Karpas-422 (cell line): ENCODE data around the gene LY6G5B. TPM values are rescaled to one million over a fixed set of nuclear protein-coding genes. Genes with fewer than 3 reads are reported as not detected.
"Not testable (repeated sequence)": the region's sequence is repeated elsewhere in the genome, so short reads cannot be mapped to it uniquely, and the experiment has no call there.

Experiments
- DNase-seq: peaks from one replicate; pipeline ENCODE4 v3.0.0-alpha.2; 2015
- H2AFZ ChIP-seq: fragments of 200-600 bp; sonication (generic); 2 replicates; pipeline ENCODE4 v1.6.1; 2014; ENCODE audit warnings: antibody characterized with exemption, low read length, mixed read lengths
- H3K27ac ChIP-seq: fragments of 200-600 bp; sonication (generic); 2 replicates; pipeline ENCODE4 v1.5.1; 2014; ENCODE audit warnings: mild to moderate bottlenecking, low read length, moderate library complexity
- H3K27me3 ChIP-seq: fragments of 200-600 bp; sonication (generic); 2 replicates; pipeline ENCODE4 v1.6.1; 2014; ENCODE audit warnings: low read length, mixed read lengths
- H3K36me3 ChIP-seq: fragments of 200-600 bp; sonication (generic); 2 replicates; pipeline ENCODE4 v1.6.1; 2014; ENCODE audit warnings: low read length, mixed read lengths; ENCODE audit not compliant: insufficient read depth
- H3K4me1 ChIP-seq: fragments of 200-600 bp; sonication (generic); 2 replicates; pipeline ENCODE4 v1.6.1; 2014; ENCODE audit warnings: mild to moderate bottlenecking, low read length, mixed read lengths
- H3K4me2 ChIP-seq: fragments of 200-600 bp; sonication (generic); 2 replicates; pipeline ENCODE4 v1.6.1; 2014; ENCODE audit warnings: low read length, low read depth, mild to moderate bottlenecking; ENCODE audit not compliant: poor library complexity, severe bottlenecking
- H3K4me3 ChIP-seq: fragments of 200-600 bp; sonication (generic); 2 replicates; pipeline ENCODE4 v1.5.1; 2014; ENCODE audit warnings: mild to moderate bottlenecking, antibody characterized with exemption, low read length, mixed read lengths
- H3K79me2 ChIP-seq: fragments of 200-600 bp; sonication (generic); 2 replicates; pipeline ENCODE4 v1.6.1; 2014; ENCODE audit warnings: mild to moderate bottlenecking, low read length, mixed read lengths
- H3K9ac ChIP-seq: fragments of 200-600 bp; sonication (generic); 2 replicates; pipeline ENCODE4 v1.6.0; 2014; ENCODE audit warnings: low read length
- H3K9me2 ChIP-seq: fragments of 200-600 bp; sonication (generic), shearing (Covaris generic); replicated peaks from 2 replicates; pipeline ENCODE4 v1.6.0; 2014; ENCODE audit warnings: mild to moderate bottlenecking, low read length, moderate library complexity; ENCODE audit not compliant: insufficient read depth
- H3K9me3 ChIP-seq: fragments of 300-700, 200-600 bp; sonication (generic); 2 replicates; pipeline ENCODE4 v1.6.1; 2014; ENCODE audit warnings: low read length, mixed read lengths
- H4K20me1 ChIP-seq: fragments of 200-600 bp; sonication (generic); 2 replicates; pipeline ENCODE4 v1.6.1; 2014; ENCODE audit warnings: mild to moderate bottlenecking, antibody characterized with exemption, low read length, low read depth; ENCODE audit not compliant: insufficient read depth
- total RNA-seq: library from RNA; depleted of rRNA; stranded (reverse); fragments of >200 nt; shearing (Covaris generic); gene quantifications from 2 replicates; pipeline ENCODE4 v1.2.3, GENCODE V29; 2014; ENCODE audit warnings: low replicate concordance

LY6G5B gene
- total RNA-seq, 1 experiment from 2014 or later: 7.3 TPM

DNA sequence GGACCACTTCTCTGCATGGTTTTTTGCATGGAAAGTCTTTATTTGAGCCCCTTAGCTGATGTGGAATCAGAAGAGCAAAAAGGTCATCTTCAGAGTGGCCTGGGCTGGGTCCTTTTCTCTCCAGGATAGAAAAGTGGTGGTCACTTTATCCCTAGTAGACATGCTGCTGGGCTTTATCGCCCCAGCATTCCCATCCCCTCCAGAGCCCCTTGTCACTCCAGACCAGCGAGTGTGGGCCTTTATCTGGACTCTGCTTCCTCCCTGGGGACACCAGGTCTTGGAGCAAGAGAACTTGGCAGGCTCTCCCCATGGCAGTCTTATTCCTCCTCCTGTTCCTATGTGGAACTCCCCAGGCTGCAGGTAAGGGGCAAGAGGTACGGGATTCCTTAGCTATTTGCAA lies 36.8 kb downstream of the LY6G5B start, which contains the start of gene LY6G6F:
Gene LY6G6F, plus strand, starts transcription at position 268 of the 400 bp plus-strand sequence. Its CDS starts 41 bp downstream, at position 309.
- H3K27ac ChIP-seq: no peak within 1 kb of the TSS
- H3K9ac ChIP-seq: no peak within 1 kb of the TSS
- no peak within 1 kb of the TSS for H2AFZ ChIP-seq

DNA sequence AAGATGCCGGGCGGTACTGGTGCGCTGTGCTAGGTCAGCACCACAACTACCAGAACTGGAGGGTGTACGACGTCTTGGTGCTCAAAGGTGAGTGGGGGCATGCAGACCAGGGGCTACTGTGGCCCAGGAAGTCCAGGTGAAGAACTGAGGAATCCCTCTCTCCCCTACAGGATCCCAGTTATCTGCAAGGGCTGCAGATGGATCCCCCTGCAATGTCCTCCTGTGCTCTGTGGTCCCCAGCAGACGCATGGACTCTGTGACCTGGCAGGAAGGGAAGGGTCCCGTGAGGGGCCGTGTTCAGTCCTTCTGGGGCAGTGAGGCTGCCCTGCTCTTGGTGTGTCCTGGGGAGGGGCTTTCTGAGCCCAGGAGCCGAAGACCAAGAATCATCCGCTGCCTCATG lies 37.9 kb downstream of the LY6G5B start:
- H3K9me2 ChIP-seq: no peaks in the 10 kb centered on the region
- no peak overlapping the region for H2AFZ ChIP-seq
- no peak overlapping the region for H3K4me3 ChIP-seq
- no peak overlapping the region for H3K27ac ChIP-seq
- DNase-seq: no peak
- H3K36me3 ChIP-seq: no peaks in the 10 kb centered on the region
- H3K27me3 ChIP-seq: no peaks in the 10 kb centered on the region
- peaks cover 2% of the 10 kb centered on the region; the same call in 1 of the 2 replicates for H3K79me2 ChIP-seq
- H3K4me1 ChIP-seq: peaks cover 8% of the 10 kb centered on the region
- no peak overlapping the region for H3K4me2 ChIP-seq
- H3K9ac ChIP-seq: no peak overlapping the region
- H4K20me1 ChIP-seq: no peaks in the 10 kb centered on the region
- no peaks in the 10 kb centered on the region for H3K9me3 ChIP-seq

More for the DNA sequence above, 36.8 kb downstream of the LY6G5B start, which contains the start of gene LY6G6F:
- no peak within 1 kb of the TSS for H3K4me3 ChIP-seq
- H3K4me2 ChIP-seq: no peak within 1 kb of the TSS
- H3K27me3 ChIP-seq: no peaks in the 10 kb centered on the region
- H3K4me1 ChIP-seq: peaks cover 15% of the 10 kb centered on the region
- no peaks in the 10 kb centered on the region for H3K9me3 ChIP-seq
- no peaks in the 10 kb centered on the region for H3K9me2 ChIP-seq
- peaks cover 13% of the 10 kb centered on the region for H3K79me2 ChIP-seq
- no peaks in the 10 kb centered on the region for H3K36me3 ChIP-seq
- H4K20me1 ChIP-seq: no peaks in the 10 kb centered on the region
- DNase-seq: no peak

DNA sequence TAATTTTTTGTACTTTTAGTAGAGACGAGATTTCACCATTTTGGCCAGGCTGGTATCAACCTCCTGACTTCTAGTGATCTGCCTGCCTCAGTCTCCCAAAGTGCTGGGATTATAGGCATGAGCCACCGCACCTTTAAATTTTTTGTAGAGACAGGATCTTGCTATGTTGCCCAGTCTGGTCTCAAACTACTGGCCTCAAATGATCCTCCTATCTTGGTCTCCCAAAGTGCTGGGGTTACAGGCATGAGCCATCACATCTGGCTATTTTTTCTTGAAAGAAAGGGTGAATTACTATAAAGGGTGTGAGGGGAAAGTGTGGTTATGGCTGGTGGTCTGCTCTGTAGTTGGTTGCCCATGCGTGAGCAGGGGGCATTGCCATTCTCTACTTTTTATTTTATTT lies 38.4 kb downstream of the LY6G5B start:
- Histone ChIP-seq H3K27me3 (no peaks in the 10 kb centered on the region), H3K9me2 (no peaks in the 10 kb centered on the region), H3K4me2 (no peak overlapping the region), H3K36me3 (no peaks in the 10 kb centered on the region), H3K4me1 (peaks cover 8% of the 10 kb centered on the region), H2AFZ (no peak overlapping the region), H3K4me3 (no peak overlapping the region), H3K9ac (no peak overlapping the region), H3K27ac (no peak overlapping the region), H3K79me2 (no peaks in the 10 kb centered on the region), H3K9me3 (no peaks in the 10 kb centered on the region), H4K20me1 (no peaks in the 10 kb centered on the region)
- no peak for DNase-seq

DNA sequence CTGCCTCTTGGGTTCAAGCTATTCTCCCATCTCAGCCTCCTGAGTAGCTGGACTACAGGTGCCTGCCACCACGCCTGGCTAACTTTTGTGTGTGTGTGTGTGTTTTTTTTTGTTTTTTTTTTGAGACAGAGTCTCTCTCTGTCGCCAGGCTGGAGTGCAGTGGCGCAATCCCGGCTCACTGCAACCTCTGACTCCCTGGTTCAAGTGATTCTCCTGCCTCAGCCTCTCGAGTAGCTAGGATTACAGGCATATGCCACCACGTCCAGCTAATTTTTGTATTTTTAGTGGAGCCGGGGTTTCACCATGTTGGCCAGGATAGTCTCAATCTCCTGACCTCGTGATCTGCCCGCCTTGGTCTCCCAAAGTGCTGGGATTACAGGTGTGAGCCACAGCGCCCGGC lies 39.4 kb downstream of the LY6G5B start:
- not testable (repeated sequence) for H3K4me3 ChIP-seq, H3K4me2 ChIP-seq, H3K4me1 ChIP-seq, H3K36me3 ChIP-seq, H4K20me1 ChIP-seq, DNase-seq, H3K79me2 ChIP-seq, H3K9me2 ChIP-seq, H3K27ac ChIP-seq, H3K9ac ChIP-seq, H2AFZ ChIP-seq, H3K9me3 ChIP-seq, H3K27me3 ChIP-seq

DNA sequence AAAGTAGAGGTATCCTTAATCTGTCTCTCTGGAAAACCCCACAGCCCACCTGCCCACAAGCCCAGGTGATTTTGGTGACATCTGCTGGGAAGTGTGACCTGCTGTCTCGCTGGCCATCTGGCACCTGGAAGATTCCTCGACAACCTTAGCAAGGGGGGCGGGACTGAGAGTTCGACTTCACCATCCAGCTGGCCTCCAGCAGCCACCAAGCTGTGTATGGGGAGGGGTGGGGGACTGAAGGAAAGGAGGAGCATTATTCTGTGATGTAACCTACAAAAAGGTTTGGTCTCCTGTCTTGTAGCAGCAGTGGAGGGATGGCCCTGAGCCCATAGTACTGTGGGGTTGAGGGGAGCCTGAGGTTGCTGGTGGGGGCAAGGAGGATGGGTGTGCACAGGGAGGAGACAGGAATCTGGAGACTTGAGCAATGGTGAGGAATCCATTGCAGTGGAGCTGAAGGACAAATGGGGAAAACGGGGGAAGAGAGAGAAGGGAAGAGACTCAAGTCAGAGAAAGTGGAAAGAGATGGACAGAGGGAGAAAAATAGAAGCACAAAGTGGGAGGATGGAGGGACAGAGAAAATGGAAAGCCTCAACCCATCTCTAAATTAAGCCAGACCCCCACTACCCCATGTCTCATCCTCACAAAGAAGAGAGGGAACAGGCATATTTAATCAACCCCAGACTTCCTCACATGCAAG lies 40.9 kb downstream of the LY6G5B start:
- Histone ChIP-seq H3K9ac (no peak overlapping the region), H4K20me1 (no peaks in the 10 kb centered on the region), H3K36me3 (no peaks in the 10 kb centered on the region), H3K27me3 (no peaks in the 10 kb centered on the region), H3K9me3 (no peaks in the 10 kb centered on the region), H3K9me2 (no peaks in the 10 kb centered on the region), H3K4me3 (no peak overlapping the region), H3K4me2 (no peak overlapping the region), H2AFZ (no peak overlapping the region), H3K4me1 (no peaks in the 10 kb centered on the region), H3K27ac (no peak overlapping the region), H3K79me2 (no peaks in the 10 kb centered on the region)
- DNase-seq: no peak

DNA sequence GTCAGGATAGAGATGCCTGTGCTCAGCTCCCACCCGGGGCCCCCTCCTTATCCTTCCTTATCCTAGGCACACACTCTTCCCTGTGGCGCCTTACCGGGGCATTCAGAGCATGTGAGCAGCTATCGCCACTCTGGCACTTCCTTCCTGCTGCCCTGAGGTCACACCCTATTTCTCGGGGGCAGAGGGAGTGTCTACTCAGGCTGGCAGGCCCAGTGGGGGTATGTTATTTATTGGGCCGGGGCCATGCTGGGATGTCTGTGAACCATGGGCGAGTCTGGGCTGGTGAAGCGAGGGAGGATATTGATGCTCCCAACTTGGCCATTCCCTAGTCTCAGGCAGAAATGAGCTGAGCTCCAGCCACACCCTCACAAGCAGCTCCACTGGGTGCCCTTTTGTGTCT lies 41.5 kb downstream of the LY6G5B start:
- Histone ChIP-seq H3K9ac (no peak overlapping the region), H4K20me1 (no peaks in the 10 kb centered on the region), H3K4me3 (no peak overlapping the region), H3K4me2 (no peak overlapping the region), H3K27me3 (no peaks in the 10 kb centered on the region), H3K4me1 (no peaks in the 10 kb centered on the region), H3K27ac (no peak overlapping the region), H2AFZ (no peak overlapping the region), H3K9me2 (no peaks in the 10 kb centered on the region), H3K36me3 (no peaks in the 10 kb centered on the region), H3K79me2 (no peaks in the 10 kb centered on the region), H3K9me3 (no peaks in the 10 kb centered on the region)
- no peak for DNase-seq

DNA sequence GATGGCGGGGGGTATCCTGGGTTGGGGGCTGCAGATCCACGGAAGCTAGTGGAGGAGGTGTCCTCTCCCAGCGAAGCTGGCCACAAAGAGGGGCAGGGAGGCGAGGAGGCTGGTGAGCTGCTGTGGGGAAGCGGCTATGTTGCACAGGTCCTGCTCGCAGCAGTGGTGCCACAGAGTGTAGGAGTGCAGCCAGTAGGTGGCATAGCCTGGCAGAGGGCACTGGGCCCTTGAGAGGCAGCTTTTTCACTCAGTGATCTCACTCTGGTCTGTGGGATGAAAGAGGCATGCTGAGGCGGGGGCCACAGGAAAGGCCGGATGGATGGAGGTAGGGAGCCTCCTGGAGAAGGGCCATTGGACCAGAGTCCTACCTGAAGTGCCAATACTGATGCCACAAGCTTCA lies 42.5 kb downstream of the LY6G5B start:
- H3K36me3 ChIP-seq: no peaks in the 10 kb centered on the region
- no peak overlapping the region for H2AFZ ChIP-seq

DNA sequence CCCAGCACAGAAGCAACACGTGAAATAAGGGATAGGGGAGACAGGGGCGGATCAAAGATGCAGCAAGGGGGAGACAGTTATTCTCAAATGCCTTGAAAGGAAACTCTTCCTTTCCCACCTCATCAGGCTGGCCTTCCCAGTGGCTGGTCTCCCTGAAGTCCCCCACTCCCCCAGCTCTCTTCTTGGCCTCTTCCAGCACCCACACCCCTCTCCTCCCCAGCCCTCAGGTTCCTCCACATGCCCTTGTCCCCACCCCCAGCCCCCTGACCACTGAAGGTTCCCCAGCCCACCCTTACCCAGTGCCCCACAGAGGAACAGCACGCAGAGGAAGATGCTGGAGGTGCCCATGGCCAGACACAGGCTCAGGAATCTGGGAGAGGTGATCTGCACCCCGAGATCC lies 43.7 kb downstream of the LY6G5B start:
- H3K4me3 ChIP-seq: no peak overlapping the region
- no peak overlapping the region for H2AFZ ChIP-seq
- peaks cover 8% of the 10 kb centered on the region for H3K4me1 ChIP-seq
- H3K27me3 ChIP-seq: no peaks in the 10 kb centered on the region
- H3K36me3 ChIP-seq: no peaks in the 10 kb centered on the region
- no peaks in the 10 kb centered on the region for H3K79me2 ChIP-seq
- H3K4me2 ChIP-seq: no peak overlapping the region
- DNase-seq: no peak
- H3K9ac ChIP-seq: no peak overlapping the region
- H3K9me2 ChIP-seq: no peaks in the 10 kb centered on the region
- H3K9me3 ChIP-seq: no peaks in the 10 kb centered on the region
- no peak overlapping the region for H3K27ac ChIP-seq
- no peaks in the 10 kb centered on the region for H4K20me1 ChIP-seq

More for the DNA sequence above, 42.5 kb downstream of the LY6G5B start:
- Histone ChIP-seq H3K27me3 (no peaks in the 10 kb centered on the region), H3K4me3 (no peak overlapping the region), H3K4me1 (peaks cover 1% of the 10 kb centered on the region), H3K9me3 (no peaks in the 10 kb centered on the region), H3K27ac (no peak overlapping the region), H3K9ac (no peak overlapping the region), H3K4me2 (no peak overlapping the region), H4K20me1 (no peaks in the 10 kb centered on the region), H3K79me2 (no peaks in the 10 kb centered on the region), H3K9me2 (no peaks in the 10 kb centered on the region)
- peak; percentile 54 for DNase-seq
